Gastrocnemius medialis (tissue), 4 donors: ENCODE data around the gene CRYGN.

Experiments
- POLR2A ChIP-seq, 2 donors: fragments of 450-650 bp; IDR thresholded peaks; one replicate each; pipeline ENCODE4 v1.6.1; 2017; ENCODE audit warnings: antibody characterized with exemption in 2 of 2, mild to moderate bottlenecking in 2 of 2, moderate library complexity in 2 of 2
- TF ChIP-seq, protein P1 (sequence below), 5 experiments: fragments of 450-650 bp in 3 of 5; fragments of 200-600 bp in 2 of 5; sonication (generic) in 2 of 5; IDR thresholded peaks in 4 of 5; conservative IDR thresholded peaks in 1 of 5; 1 replicate in 4 of 5; 2 replicates in 1 of 5; pipeline ENCODE4 v1.5.1; 2016 to 2019; ENCODE audit warnings: antibody characterized with exemption in 5 of 5, mild to moderate bottlenecking in 3 of 5, moderate library complexity in 3 of 5

GRCh38 chr7:151470711-151471110, 30.8 kb upstream of the CRYGN start:
- TF ChIP-seq, protein P1, sequence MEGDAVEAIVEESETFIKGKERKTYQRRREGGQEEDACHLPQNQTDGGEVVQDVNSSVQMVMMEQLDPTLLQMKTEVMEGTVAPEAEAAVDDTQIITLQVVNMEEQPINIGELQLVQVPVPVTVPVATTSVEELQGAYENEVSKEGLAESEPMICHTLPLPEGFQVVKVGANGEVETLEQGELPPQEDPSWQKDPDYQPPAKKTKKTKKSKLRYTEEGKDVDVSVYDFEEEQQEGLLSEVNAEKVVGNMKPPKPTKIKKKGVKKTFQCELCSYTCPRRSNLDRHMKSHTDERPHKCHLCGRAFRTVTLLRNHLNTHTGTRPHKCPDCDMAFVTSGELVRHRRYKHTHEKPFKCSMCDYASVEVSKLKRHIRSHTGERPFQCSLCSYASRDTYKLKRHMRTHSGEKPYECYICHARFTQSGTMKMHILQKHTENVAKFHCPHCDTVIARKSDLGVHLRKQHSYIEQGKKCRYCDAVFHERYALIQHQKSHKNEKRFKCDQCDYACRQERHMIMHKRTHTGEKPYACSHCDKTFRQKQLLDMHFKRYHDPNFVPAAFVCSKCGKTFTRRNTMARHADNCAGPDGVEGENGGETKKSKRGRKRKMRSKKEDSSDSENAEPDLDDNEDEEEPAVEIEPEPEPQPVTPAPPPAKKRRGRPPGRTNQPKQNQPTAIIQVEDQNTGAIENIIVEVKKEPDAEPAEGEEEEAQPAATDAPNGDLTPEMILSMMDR (IDR thresholded peaks at IDR 0.05 in 4 of 5, conservative IDR thresholded peaks at IDR 0.05 in 1 of 5) = no peak
- TF ChIP-seq POLR2A (IDR thresholded peaks at IDR 0.05) = no peak
